Measurements from ENCODE around the gene KRT40.
"Not testable (repeated sequence)": the region's sequence is repeated elsewhere in the genome, so short reads cannot be mapped to it uniquely, and the experiment has no call there.

The KRT40 gene

DNA sequence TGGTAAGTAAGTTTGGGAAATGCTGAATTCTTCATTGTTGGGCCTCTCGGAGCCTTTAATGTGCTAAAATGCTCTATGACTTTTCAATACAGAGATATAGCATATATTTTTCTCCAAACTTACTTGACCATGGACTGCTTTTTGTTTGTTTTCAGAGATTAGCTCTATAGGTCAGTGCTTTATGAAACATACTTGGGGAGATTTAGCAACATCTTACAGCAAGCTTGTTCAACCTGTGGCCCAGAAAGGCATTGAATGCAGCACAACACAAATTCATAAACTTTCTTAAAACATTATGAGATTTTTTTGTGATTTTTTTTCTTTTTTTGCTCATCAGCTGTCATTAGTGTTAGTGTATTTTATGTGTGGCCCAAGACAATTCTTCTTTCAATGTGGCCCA is 25.8 kb upstream of the KRT40 start:
- no peak overlapping the region for H3K4me3 Mint-ChIP-seq
- no peaks in the 10 kb centered on the region for H3K4me1 Mint-ChIP-seq (ENCODE audit: low read depth)
- no peaks in the 10 kb centered on the region for H3K9me3 Mint-ChIP-seq
- H3K27ac Mint-ChIP-seq: no peak overlapping the region
- H3K36me3 Mint-ChIP-seq (ENCODE audit: low read depth): no peaks in the 10 kb centered on the region
- no peak for DNase-seq (ENCODE audit: low spot score)
- peaks cover 11% of the 10 kb centered on the region for H3K27me3 Mint-ChIP-seq (ENCODE audit: low read depth)

DNA sequence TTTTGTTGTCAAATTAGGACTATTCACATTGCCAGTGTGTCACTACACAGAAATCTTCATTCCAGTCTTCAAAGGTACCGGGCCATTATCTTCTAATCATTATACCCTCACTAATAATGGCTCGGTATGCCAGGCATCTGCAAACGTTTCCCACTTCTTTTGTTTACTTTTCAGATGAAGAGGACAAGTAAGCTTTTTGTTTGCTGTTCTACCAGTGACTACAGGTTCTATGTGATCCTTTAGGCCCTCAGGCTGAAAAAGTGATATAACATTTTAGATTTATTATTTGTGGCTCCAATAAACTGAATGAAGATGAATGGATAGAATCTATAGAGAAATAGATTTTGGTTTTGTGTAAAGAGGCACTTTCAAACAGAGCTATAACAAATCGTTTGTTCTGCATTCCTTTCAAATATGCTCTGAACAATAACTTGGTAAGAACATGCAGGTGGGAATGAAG is 25.2 kb upstream of the KRT40 start:
- Mint-ChIP-seq H3K4me1 (ENCODE audit: low read depth) (no peaks in the 10 kb centered on the region), H3K4me3 (no peak overlapping the region), H3K9me3 (no peaks in the 10 kb centered on the region), H3K27ac (no peak overlapping the region), H3K27me3 (ENCODE audit: low read depth) (peaks cover 11% of the 10 kb centered on the region), H3K36me3 (ENCODE audit: low read depth) (no peaks in the 10 kb centered on the region)
- DNase-seq (ENCODE audit: low spot score): no peak

DNA sequence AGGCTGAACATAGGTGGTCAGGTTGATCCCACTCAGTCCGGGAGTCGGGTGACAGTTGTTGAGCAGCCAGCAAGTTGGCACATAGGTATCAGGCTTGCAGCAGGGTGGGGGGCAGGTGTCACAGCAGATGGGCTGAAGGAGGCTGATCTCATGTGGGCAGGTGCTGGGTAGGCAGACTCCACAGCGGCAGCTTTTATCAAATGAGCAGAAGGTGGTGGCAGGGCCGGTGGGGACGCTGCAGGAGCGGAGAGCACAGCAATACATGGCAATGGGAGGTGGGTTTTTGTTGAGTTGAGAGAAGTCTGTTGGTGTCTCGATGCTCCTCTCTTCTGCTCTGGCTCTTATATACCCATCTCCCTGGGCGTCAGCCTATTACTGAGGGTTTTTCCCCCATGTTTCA is 24.7 kb upstream of the KRT40 start, which contains the start of gene KRTAP3-1:
Gene KRTAP3-1, minus strand, starts transcription at position 318 of the 400 bp plus-strand sequence. Its CDS starts 54 bp downstream, at position 264.
- H3K27ac Mint-ChIP-seq: no peak within 1 kb of the TSS
- H3K4me3 Mint-ChIP-seq: no peak within 1 kb of the TSS
- H3K4me1 Mint-ChIP-seq (ENCODE audit: low read depth): no peaks in the 10 kb centered on the region
- no peaks in the 10 kb centered on the region for H3K9me3 Mint-ChIP-seq
- peaks cover 11% of the 10 kb centered on the region for H3K27me3 Mint-ChIP-seq (ENCODE audit: low read depth)
- no peak for DNase-seq (ENCODE audit: low spot score)
- no peaks in the 10 kb centered on the region for H3K36me3 Mint-ChIP-seq (ENCODE audit: low read depth)

DNA sequence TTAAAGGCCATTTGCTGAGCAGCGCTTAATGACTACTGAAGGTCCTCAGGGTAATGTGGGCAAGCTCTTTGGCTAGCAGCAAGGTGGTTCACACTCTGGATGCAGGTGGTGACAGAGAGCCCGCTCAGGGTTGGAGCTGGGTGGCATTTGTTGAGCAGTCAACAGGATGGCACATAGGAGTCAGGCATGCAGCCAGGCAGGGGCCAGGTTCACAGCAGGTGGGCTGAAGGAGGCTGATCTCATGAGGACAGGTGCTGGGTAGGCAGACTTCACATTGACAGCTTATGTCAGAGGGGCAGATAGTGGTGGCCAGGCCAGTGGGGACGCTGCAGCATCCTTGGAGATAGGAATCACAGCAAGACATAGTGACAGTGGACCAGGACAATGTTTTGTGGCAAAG is 20.3 kb upstream of the KRT40 start:
- no peaks in the 10 kb centered on the region for H3K4me1 Mint-ChIP-seq (ENCODE audit: low read depth)
- DNase-seq (ENCODE audit: low spot score): no peak
- H3K36me3 Mint-ChIP-seq (ENCODE audit: low read depth): no peaks in the 10 kb centered on the region
- H3K27ac Mint-ChIP-seq: no peak overlapping the region
- peaks cover 7% of the 10 kb centered on the region for H3K27me3 Mint-ChIP-seq (ENCODE audit: low read depth)
- no peaks in the 10 kb centered on the region for H3K9me3 Mint-ChIP-seq
- no peak overlapping the region for H3K4me3 Mint-ChIP-seq

DNA sequence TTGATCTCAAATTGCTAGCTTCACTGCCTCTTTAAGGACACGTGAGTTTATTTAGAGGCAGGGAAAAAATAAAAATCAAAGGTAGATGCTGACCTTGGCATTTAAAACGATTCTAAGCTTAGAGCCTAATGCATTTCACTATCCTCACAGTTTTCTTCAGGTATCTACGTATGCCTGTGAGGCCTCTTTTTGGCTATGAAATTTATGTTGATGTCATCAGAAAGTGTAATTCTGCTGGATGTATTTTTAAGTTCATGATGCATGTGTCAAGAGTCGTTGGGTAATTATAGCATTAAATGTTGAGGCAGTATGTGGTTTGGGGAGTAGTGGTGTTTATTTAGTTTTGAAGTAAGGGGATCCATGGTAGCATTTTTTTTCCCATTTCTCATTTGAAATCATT is 19.8 kb upstream of the KRT40 start:
- H3K9me3 Mint-ChIP-seq: no peaks in the 10 kb centered on the region
- no peak for DNase-seq (ENCODE audit: low spot score)
- H3K4me3 Mint-ChIP-seq: no peak overlapping the region
- H3K27ac Mint-ChIP-seq: no peak overlapping the region
- H3K36me3 Mint-ChIP-seq (ENCODE audit: low read depth): no peaks in the 10 kb centered on the region
- peaks cover 11% of the 10 kb centered on the region for H3K27me3 Mint-ChIP-seq (ENCODE audit: low read depth)
- H3K4me1 Mint-ChIP-seq (ENCODE audit: low read depth): no peaks in the 10 kb centered on the region

DNA sequence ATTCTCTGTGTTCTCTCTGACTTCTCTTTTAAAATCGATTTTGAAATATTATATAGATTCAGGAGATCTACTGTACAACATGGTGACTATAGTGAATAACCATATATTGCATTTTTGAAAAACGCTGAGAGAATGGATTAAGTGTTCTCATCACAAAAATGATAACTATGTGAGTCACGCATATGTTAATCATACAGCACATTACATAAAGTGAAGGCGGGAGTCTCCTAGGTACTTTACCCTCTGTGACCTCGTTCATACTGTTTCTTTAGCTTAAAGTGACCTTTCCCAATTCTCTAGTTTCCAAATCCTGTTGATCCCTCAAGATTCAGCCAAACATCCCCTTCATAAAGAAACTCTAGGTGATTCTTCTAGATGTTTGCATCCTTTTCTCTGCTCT is 18.7 kb upstream of the KRT40 start:
- H3K27ac Mint-ChIP-seq: no peak overlapping the region
- no peaks in the 10 kb centered on the region for H3K9me3 Mint-ChIP-seq
- no peak for DNase-seq (ENCODE audit: low spot score)
- H3K4me1 Mint-ChIP-seq (ENCODE audit: low read depth): no peaks in the 10 kb centered on the region
- H3K36me3 Mint-ChIP-seq (ENCODE audit: low read depth): no peaks in the 10 kb centered on the region
- peaks cover 9% of the 10 kb centered on the region for H3K27me3 Mint-ChIP-seq (ENCODE audit: low read depth)
- no peak overlapping the region for H3K4me3 Mint-ChIP-seq

DNA sequence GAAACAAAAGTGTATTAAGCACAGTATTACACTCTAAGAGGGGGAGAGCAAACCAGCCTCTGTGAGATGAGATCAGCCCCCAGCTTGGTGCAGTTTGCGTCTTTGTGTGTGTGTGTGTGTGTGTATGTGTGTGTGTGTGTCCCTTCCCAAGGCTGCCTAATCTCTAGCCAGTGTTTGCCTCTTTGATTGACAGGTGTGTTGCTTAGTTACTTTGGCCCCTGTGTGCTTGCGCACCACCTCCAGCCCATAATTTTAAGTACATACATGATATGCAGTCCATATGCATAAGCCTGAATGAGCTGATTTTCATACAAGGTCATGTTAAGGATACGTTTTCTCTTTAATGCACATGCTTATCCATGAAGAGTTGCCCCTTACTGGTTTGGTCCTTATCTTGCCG is 17.7 kb upstream of the KRT40 start:
- Mint-ChIP-seq H3K27ac (no peak overlapping the region), H3K4me3 (no peak overlapping the region), H3K27me3 (ENCODE audit: low read depth) (peaks cover 16% of the 10 kb centered on the region)

DNA sequence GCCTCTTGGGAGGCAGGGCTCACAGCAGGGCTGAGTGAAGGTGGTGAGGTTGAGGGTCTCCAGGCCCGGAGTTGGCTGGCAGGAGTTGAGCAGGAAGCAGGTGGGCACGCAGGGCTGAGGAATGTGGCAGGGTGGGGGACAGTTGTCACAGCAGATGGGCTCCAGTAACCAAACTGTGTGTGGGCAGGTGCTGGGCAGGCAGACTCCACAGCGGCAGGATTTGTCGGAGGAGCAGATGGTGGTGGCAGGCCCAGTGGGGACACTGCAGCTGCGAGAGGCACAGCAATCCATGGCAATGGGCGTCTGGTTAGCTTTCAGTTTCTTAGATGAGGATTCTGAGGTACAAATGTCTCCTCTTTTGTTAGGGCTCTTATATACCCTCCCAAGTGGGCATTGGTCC is 15.4 kb upstream of the KRT40 start, which contains the start of gene KRTAP3-2:
Gene KRTAP3-2, minus strand, starts transcription at position 344 of the 400 bp plus-strand sequence. Its CDS starts 53 bp downstream, at position 291.
- not testable (repeated sequence) for H3K36me3 Mint-ChIP-seq (ENCODE audit: low read depth); H3K27ac Mint-ChIP-seq; H3K9me3 Mint-ChIP-seq; H3K4me3 Mint-ChIP-seq; DNase-seq (ENCODE audit: low spot score); H3K4me1 Mint-ChIP-seq (ENCODE audit: low read depth)
- H3K27me3 Mint-ChIP-seq (ENCODE audit: low read depth): peaks cover 24% of the 10 kb centered on the region

More for the DNA sequence above, 17.7 kb upstream of the KRT40 start:
- no peaks in the 10 kb centered on the region for H3K4me1 Mint-ChIP-seq (ENCODE audit: low read depth)
- no peaks in the 10 kb centered on the region for H3K36me3 Mint-ChIP-seq (ENCODE audit: low read depth)
- H3K9me3 Mint-ChIP-seq: no peaks in the 10 kb centered on the region
- no peak for DNase-seq (ENCODE audit: low spot score)

DNA sequence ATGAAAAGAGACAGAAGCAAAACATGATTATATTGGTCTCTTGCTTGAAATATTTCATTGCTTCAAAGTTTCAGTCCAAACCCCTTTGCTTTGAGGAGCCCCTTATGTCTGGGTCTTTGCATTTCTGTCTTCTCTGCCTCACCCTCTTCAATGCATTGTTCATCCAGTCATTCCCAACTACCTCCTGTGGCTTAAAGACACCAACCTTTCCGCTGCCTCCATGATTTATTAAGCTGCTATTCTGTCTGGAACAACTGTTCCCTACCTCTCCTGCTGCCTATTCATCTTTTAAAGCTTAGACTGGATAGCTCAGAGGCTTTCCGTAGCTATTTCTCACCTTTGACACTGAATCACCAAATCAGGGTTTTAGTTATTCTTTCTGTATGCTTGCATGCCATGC is 13.2 kb upstream of the KRT40 start:
- peaks cover 32% of the 10 kb centered on the region for H3K27me3 Mint-ChIP-seq (ENCODE audit: low read depth)

DNA sequence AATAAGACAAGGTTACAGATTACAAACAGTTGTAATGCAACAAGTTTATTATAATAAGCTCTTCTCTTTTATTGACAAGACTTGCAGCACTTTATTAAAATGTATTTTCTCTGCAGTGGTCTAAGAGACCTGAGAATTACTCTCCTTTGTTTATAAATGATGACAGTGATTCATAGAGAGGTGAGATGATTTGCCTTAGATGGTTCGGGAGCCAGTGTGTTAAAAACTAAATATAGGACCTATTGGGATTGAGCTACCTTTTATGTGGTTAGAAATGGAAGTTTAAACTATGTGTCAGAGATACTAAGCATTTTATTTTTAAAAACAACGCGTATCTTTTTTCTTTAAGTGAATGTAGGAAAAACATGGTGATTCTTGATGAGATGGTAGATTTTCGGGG is 12.7 kb upstream of the KRT40 start:
- peaks cover 35% of the 10 kb centered on the region for H3K27me3 Mint-ChIP-seq (ENCODE audit: low read depth)
- H3K4me3 Mint-ChIP-seq: no peak overlapping the region
- DNase-seq (ENCODE audit: low spot score): no peak
- H3K9me3 Mint-ChIP-seq: no peaks in the 10 kb centered on the region
- no peaks in the 10 kb centered on the region for H3K4me1 Mint-ChIP-seq (ENCODE audit: low read depth)
- H3K27ac Mint-ChIP-seq: no peak overlapping the region
- no peaks in the 10 kb centered on the region for H3K36me3 Mint-ChIP-seq (ENCODE audit: low read depth)

More for the DNA sequence above, 13.2 kb upstream of the KRT40 start:
- Mint-ChIP-seq H3K4me1 (ENCODE audit: low read depth) (no peaks in the 10 kb centered on the region), H3K27ac (no peak overlapping the region), H3K9me3 (no peaks in the 10 kb centered on the region), H3K36me3 (ENCODE audit: low read depth) (no peaks in the 10 kb centered on the region), H3K4me3 (no peak overlapping the region)
- no peak for DNase-seq (ENCODE audit: low spot score)

DNA sequence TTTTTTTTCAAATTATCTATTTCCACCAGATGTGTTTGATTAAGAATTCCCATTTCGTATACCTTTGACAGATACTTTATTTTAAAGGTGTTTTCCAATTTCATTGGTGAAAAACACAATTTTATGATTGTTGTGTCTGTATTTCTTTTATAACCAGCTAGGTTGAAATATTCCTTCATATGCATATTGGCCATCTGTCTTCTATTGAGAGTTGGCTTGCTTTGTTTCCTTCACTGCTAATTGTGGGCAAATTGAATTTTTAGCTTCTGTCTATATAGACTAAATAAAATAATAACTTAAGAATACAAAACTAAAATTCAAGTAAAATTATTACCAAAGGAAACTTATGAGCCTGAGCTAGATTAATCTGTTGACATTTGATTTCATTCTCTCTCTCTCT is 11.0 kb upstream of the KRT40 start:
- no peak overlapping the region for H3K4me3 Mint-ChIP-seq
- H3K9me3 Mint-ChIP-seq: no peaks in the 10 kb centered on the region
- no peak overlapping the region for H3K27ac Mint-ChIP-seq
- no peak for DNase-seq (ENCODE audit: low spot score)
- no peaks in the 10 kb centered on the region for H3K36me3 Mint-ChIP-seq (ENCODE audit: low read depth)
- peaks cover 37% of the 10 kb centered on the region for H3K27me3 Mint-ChIP-seq (ENCODE audit: low read depth)
- H3K4me1 Mint-ChIP-seq (ENCODE audit: low read depth): no peaks in the 10 kb centered on the region

DNA sequence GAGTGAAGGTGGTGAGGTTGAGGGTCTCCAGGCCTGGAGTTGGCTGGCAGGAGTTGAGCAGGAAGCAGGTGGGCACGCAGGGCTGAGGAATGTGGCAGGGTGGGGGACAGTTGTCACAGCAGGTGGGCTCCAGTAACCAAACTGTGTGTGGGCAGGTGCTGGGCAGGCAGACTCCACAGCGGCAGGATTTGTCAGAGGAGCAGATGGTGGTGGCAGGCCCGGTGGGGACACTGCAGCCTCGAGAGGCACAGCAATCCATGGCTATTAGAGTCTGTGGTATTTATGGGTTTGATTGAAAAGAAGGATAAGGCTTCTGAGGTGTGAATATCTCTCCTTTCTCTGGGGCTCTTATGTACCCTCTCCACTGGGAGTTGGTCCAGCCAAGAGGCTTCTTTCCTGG is 9.7 kb upstream of the KRT40 start, which contains the start of gene KRTAP3-3:
Gene KRTAP3-3, minus strand, starts transcription at position 326 of the 400 bp plus-strand sequence. Its CDS starts 67 bp downstream, at position 259.
- H3K4me3 Mint-ChIP-seq: no peak within 1 kb of the TSS
- H3K4me1 Mint-ChIP-seq (ENCODE audit: low read depth): no peaks in the 10 kb centered on the region
- DNase-seq (ENCODE audit: low spot score): no peak
- H3K9me3 Mint-ChIP-seq: no peaks in the 10 kb centered on the region
- H3K27ac Mint-ChIP-seq: no peak within 1 kb of the TSS
- H3K36me3 Mint-ChIP-seq (ENCODE audit: low read depth): no peaks in the 10 kb centered on the region
- H3K27me3 Mint-ChIP-seq (ENCODE audit: low read depth): peaks cover 34% of the 10 kb centered on the region

DNA sequence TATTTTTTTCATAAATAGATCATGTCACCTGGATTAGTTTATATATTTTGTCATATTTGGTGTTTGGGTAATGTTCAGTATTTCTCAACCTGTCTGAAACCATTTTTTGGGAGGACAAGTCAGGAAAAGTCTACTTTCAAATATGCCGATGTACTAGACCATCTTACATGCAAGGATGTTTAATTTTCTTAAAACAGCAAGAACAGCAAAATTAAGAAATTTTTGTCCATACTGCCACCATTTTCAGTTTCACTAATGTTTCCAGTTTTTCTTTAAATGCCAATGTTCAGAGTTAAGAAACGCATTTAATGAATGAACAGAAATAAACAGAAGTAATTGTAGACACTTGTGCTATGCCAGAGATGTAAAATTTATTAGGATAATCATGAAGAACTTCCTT is 9.0 kb upstream of the KRT40 start:
- DNase-seq (ENCODE audit: low spot score): no peak
- Mint-ChIP-seq H3K36me3 (ENCODE audit: low read depth) (no peaks in the 10 kb centered on the region), H3K9me3 (no peaks in the 10 kb centered on the region), H3K27ac (no peak overlapping the region), H3K27me3 (ENCODE audit: low read depth) (peaks cover 34% of the 10 kb centered on the region), H3K4me3 (no peak overlapping the region), H3K4me1 (ENCODE audit: low read depth) (no peaks in the 10 kb centered on the region)

DNA sequence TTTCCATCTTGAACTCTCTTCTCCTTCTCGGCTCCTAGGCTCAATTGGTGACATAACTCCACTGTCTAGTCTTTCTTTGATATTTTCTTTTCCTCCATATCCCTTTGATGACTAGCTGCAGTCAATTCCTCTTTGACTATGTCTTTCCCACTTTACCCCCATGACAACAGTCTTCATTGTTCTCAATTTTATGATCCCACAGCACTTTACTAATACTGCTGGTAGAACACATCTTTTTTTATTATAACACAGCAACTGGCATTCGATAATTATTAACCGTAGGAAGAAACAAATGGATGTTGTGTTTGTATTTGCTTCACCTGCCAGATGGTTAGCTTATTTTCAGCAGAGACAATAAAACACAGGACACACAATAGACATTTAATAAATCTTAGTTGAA is 8.5 kb upstream of the KRT40 start:
- H3K4me1 Mint-ChIP-seq (ENCODE audit: low read depth): no peaks in the 10 kb centered on the region
- no peaks in the 10 kb centered on the region for H3K36me3 Mint-ChIP-seq (ENCODE audit: low read depth)
- no peaks in the 10 kb centered on the region for H3K9me3 Mint-ChIP-seq
- peaks cover 35% of the 10 kb centered on the region for H3K27me3 Mint-ChIP-seq (ENCODE audit: low read depth)
- H3K4me3 Mint-ChIP-seq: no peak overlapping the region
- no peak for DNase-seq (ENCODE audit: low spot score)
- H3K27ac Mint-ChIP-seq: no peak overlapping the region

DNA sequence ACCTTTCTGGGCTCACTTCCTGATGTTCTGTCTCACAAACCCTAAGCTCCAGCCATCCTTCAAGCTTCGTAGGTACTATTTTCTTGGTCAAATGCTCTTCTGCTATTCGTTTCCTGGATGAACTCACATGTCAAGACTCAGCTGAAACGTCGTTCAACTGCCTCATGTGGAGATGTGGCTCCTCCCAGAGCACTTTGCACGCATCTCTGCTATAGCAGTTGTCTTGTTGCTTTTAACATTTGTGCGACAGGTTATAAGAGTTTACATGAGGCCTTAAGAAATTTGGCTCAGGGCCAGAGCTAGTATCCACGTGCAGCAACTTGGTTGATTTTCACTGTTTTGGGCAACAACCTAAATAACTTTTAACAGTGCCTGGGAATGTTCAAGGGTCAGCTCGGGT is 2.8 kb upstream of the KRT40 start:
- H3K4me3 Mint-ChIP-seq: no peak overlapping the region
- no peaks in the 10 kb centered on the region for H3K4me1 Mint-ChIP-seq (ENCODE audit: low read depth)
- peaks cover 25% of the 10 kb centered on the region for H3K27me3 Mint-ChIP-seq (ENCODE audit: low read depth)
- no peaks in the 10 kb centered on the region for H3K36me3 Mint-ChIP-seq (ENCODE audit: low read depth)
- no peak overlapping the region for H3K27ac Mint-ChIP-seq
- no peaks in the 10 kb centered on the region for H3K9me3 Mint-ChIP-seq
- DNase-seq (ENCODE audit: low spot score): no peak

All from T-helper 2 cell treated with Interferon-gamma antibody and Interleukin-4, amounts not matched to agents 5 μg/mL and 100 μg/mL, for 36 hours (primary cell).